Vagina (tissue), 2 donors: ENCODE data around the gene IFNL2. TPM values are rescaled to one million over a fixed set of nuclear protein-coding genes. Genes with fewer than 3 reads are reported as not detected.
"Not testable (repeated sequence)": the region's sequence is repeated elsewhere in the genome, so short reads cannot be mapped to it uniquely, and the experiment has no call there.

Experiments used
- DNase-seq, 2 donors: peaks; one replicate each; pipeline ENCODE4 v3.0.0-alpha.2; 2017; ENCODE audit errors: extremely low spot score in 2 of 2
- H3K27ac ChIP-seq: fragments of 200-600 bp; sonication (generic); one replicate; pipeline ENCODE4 v1.5.1; 2019
- H3K27me3 ChIP-seq: fragments of 200-600 bp; sonication (generic); one replicate; pipeline ENCODE4 v1.5.1; 2019
- H3K36me3 ChIP-seq, 2 donors: fragments of 200-600 bp; sonication (generic); one replicate each; pipeline ENCODE4 v1.5.1; 2017 to 2019
- H3K4me1 ChIP-seq: fragments of 200-600 bp; sonication (generic); one replicate; pipeline ENCODE4 v1.5.1; 2019
- H3K4me3 ChIP-seq, 2 donors: fragments of 200-600 bp; sonication (generic); 1 replicate in 1 of 2; 2 replicates in 1 of 2; pipeline ENCODE4 v1.5.1; 2016 to 2019
- H3K9me3 ChIP-seq: fragments of 200-600 bp; sonication (generic); one replicate; pipeline ENCODE4 v1.5.1; 2019
- POLR2A ChIP-seq, 2 donors: fragments of 450-650 bp; IDR thresholded peaks; one replicate each; pipeline ENCODE4 v1.6.1; 2017; ENCODE audit warnings: antibody characterized with exemption in 2 of 2, mild to moderate bottlenecking in 2 of 2, moderate library complexity in 2 of 2
- POLR2AphosphoS5 ChIP-seq, 2 donors: sonication (generic); formaldehyde crosslinking; IDR thresholded peaks; one replicate each; pipeline ENCODE4 v1.9.0; 2017; ENCODE audit warnings: antibody characterized with exemption in 2 of 2, mild to moderate bottlenecking in 2 of 2, low read depth in 1 of 2; ENCODE audit not compliant: insufficient read depth in 1 of 2
- intact Hi-C: fragments of 100-400 bp; cut with DNase I; formaldehyde crosslinking; loops from one replicate; pipeline ENCODE4 v1.15.1; 2023
- total RNA-seq: library from RNA; depleted of rRNA; stranded (reverse); fragments of >200 nt; gene quantifications from one replicate; pipeline ENCODE4 v1.2.3, GENCODE V29; 2016
- TF ChIP-seq, protein P1 (sequence below), 3 experiments: fragments of 450-650 bp in 2 of 3; fragments of 200-600 bp in 1 of 3; sonication (generic) in 1 of 3; IDR thresholded peaks; one replicate each; pipeline ENCODE4 v1.5.1; 2017 to 2019; ENCODE audit warnings: antibody characterized with exemption in 3 of 3, mild to moderate bottlenecking in 2 of 3, moderate library complexity in 2 of 3

The IFNL2 gene
- total RNA-seq, 1 donor from 2014 or later: not detected

DNA sequence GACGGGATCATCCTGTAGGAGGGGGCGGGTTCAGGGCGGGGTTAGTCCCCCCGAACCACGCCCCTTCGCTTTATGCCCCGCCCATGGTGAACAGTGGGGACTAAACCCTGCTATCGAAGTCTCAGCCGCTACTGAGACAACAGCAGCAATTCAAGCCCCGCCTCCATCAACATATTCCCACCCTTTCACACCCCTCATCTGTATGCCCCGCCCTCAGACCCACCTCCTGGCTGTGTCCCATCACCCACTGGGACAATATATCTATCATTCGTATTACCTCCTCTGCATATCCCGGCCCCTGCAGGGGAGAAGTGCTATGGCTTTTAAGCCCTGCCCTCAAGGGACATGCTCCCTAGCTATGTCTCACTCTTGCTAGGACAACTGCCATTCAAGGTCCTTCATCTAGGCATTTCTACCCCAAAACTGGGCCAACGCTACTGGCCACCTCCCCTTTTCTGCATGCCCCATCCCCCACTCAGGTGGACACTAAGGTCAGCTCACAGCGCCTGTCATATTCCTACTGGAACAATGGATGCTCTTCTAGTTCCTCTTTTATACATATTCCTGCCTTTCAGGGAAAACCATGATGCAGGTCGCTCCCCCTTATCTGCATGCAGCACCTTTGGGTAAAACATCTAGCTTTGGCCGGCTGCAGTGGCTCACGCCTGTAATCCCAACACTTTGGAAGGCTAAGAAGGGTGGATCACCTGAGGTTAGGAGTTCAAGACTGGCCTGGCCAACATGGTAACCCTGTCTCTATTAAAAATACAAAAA is 40.5 kb downstream of the IFNL2 start:
- intact Hi-C loops: no loop called here
- Histone ChIP-seq H3K4me3 (no peak overlapping the region), H3K27ac (no peak overlapping the region), H3K36me3 (no peaks in the 10 kb centered on the region), H3K9me3 (no peaks in the 10 kb centered on the region), H3K4me1 (peaks cover 19% of the 10 kb centered on the region), H3K27me3 (peaks cover 8% of the 10 kb centered on the region)
- no peak for DNase-seq
- TF ChIP-seq POLR2AphosphoS5 (IDR thresholded peaks at IDR 0.05; ENCODE audit: insufficient read depth in 1 of 2, low read depth in 1 of 2) (no peak), POLR2A (IDR thresholded peaks at IDR 0.05) (no peak)

DNA sequence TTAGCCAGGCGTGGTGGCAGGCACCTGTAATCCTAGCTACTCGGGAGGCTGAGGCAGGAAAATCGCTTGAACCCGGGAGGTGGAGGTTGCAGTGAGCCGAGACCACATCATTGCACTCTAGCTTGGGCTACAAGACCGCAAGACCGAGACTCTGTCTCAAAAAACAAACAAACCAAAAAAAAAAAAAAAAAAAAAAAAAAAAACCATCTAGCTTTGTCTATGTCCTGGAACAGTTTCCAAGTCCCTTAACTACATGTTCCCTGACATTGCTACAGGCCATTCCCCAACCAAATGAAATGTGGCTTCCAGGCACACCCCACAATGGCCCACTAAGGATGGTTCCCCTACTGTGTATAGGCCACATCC is 41.1 kb downstream of the IFNL2 start:
- H3K27ac ChIP-seq, H3K4me3 ChIP-seq, H3K9me3 ChIP-seq, DNase-seq, H3K27me3 ChIP-seq, intact Hi-C loops, H3K36me3 ChIP-seq: not testable (repeated sequence)
- H3K4me1 ChIP-seq: peaks cover 19% of the 10 kb centered on the region

DNA sequence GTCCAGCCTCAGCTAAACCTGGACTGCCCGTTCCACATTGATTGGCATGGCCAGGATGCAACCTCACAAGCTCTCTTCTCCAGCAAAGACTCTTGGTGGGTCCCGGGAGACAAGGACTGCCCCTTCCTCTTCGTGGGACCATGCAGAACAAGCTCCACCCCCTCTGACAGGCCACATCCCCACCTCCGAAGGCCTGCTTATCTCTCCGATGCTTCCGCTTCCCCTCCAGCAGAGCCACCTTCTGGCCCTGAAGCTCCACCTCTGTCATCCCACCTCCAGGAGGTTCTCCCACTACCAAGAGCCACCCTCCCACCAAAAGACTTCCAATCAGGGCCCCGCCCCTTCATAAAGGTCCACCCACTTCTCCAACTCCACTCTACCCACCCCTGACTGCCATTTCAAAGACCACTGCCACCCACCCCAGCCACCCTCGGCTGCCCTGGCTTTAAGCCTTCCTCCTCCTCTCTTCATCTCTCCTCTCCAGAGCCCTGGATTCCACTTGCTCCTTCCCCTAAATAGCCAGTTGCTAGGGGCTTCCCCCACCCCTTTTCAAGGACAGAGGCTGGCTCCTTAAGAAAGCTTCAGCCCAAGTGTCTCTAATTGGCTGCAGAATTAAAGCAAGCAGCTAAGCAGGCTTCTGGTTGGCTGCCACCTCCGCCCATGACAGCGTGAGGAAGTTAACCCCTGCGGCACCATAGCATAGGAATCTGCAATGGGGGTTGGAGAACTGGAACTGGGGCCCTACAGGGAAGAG is 42.5 kb downstream of the IFNL2 start:
- Histone ChIP-seq H3K4me3 (no peak overlapping the region), H3K4me1 (peaks cover 19% of the 10 kb centered on the region), H3K27ac (no peak overlapping the region), H3K27me3 (peaks cover 8% of the 10 kb centered on the region), H3K36me3 (no peaks in the 10 kb centered on the region), H3K9me3 (no peaks in the 10 kb centered on the region)
- intact Hi-C loops: no loop called here
- no peak for DNase-seq
- TF ChIP-seq POLR2A (IDR thresholded peaks at IDR 0.05): no peak
- TF ChIP-seq, protein P1, sequence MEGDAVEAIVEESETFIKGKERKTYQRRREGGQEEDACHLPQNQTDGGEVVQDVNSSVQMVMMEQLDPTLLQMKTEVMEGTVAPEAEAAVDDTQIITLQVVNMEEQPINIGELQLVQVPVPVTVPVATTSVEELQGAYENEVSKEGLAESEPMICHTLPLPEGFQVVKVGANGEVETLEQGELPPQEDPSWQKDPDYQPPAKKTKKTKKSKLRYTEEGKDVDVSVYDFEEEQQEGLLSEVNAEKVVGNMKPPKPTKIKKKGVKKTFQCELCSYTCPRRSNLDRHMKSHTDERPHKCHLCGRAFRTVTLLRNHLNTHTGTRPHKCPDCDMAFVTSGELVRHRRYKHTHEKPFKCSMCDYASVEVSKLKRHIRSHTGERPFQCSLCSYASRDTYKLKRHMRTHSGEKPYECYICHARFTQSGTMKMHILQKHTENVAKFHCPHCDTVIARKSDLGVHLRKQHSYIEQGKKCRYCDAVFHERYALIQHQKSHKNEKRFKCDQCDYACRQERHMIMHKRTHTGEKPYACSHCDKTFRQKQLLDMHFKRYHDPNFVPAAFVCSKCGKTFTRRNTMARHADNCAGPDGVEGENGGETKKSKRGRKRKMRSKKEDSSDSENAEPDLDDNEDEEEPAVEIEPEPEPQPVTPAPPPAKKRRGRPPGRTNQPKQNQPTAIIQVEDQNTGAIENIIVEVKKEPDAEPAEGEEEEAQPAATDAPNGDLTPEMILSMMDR (IDR thresholded peaks at IDR 0.05): no peak
- no peak for TF ChIP-seq POLR2AphosphoS5 (IDR thresholded peaks at IDR 0.05; ENCODE audit: insufficient read depth in 1 of 2, low read depth in 1 of 2)

DNA sequence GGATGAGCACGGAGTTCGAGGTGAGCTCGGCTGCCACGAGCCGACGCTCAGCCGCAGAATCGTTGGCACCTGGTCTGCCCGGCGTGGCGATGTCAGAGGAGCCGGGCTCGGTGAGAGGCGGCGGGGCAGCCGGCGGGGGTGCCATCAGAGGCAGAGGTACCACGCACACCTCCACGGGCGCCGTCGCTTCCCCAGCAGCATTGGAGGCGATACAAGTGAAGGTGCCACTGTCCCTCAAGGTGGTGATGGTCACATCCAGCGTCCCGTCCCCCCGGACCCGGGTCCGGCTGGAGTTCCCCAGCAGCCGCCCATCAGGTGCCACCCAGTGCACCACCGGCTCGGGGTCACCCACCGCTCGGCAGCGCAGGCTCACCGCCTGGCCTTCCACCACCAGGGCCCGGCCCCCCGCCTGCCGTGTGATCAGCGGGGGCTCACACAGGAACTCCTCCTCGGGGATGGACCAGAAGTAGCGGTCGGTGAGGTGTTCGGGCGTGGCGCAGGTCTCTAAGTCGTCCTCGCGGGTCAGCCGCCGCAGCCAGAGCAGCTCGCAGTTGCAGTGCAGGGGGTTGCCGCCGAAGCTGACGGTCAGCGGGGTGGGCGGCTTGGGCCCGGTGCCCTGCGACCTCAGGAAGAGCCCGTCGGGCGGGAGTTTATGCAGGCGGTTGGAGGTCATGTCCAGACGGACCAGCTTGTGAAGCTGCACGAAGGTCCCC is 46.0 kb downstream of the IFNL2 start:
- H3K27ac ChIP-seq: no peak overlapping the region
- H3K9me3 ChIP-seq: no peaks in the 10 kb centered on the region
- intact Hi-C loops: no loop called here
- DNase-seq: no peak
- no peak overlapping the region for H3K4me3 ChIP-seq
- H3K4me1 ChIP-seq: no peaks in the 10 kb centered on the region
- TF ChIP-seq POLR2AphosphoS5 (IDR thresholded peaks at IDR 0.05; ENCODE audit: insufficient read depth in 1 of 2, low read depth in 1 of 2): no peak
- H3K36me3 ChIP-seq: no peaks in the 10 kb centered on the region
- no peaks in the 10 kb centered on the region for H3K27me3 ChIP-seq

DNA sequence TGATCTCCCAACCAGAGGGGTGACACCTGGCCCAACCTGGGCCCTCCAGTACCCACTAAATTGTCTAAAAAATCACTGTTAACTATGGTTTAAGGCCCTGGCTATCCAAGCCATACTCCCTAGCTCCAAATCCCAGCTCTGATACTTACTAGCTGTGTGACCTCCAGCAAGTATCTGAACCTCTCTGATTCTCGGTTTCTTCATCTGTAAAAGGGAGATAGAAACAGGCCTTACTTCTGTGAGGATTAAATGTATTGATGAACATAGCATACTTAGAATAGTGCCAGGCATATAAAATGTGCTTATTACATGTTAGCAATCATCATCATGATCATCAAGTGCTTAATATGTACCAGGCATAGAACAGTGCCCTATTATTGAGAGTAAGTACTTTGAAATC is 47.7 kb downstream of the IFNL2 start:
- no peaks in the 10 kb centered on the region for H3K9me3 ChIP-seq
- no peak overlapping the region for H3K4me3 ChIP-seq
- no peaks in the 10 kb centered on the region for H3K27me3 ChIP-seq
- DNase-seq: no peak
- TF ChIP-seq, protein P1 (IDR thresholded peaks at IDR 0.05): no peak
- no peak for TF ChIP-seq POLR2A (IDR thresholded peaks at IDR 0.05)
- TF ChIP-seq POLR2AphosphoS5 (IDR thresholded peaks at IDR 0.05; ENCODE audit: insufficient read depth in 1 of 2, low read depth in 1 of 2): no peak
- H3K4me1 ChIP-seq: peaks cover 11% of the 10 kb centered on the region
- no peak overlapping the region for H3K27ac ChIP-seq
- no peaks in the 10 kb centered on the region for H3K36me3 ChIP-seq
- intact Hi-C loops: no loop called here

DNA sequence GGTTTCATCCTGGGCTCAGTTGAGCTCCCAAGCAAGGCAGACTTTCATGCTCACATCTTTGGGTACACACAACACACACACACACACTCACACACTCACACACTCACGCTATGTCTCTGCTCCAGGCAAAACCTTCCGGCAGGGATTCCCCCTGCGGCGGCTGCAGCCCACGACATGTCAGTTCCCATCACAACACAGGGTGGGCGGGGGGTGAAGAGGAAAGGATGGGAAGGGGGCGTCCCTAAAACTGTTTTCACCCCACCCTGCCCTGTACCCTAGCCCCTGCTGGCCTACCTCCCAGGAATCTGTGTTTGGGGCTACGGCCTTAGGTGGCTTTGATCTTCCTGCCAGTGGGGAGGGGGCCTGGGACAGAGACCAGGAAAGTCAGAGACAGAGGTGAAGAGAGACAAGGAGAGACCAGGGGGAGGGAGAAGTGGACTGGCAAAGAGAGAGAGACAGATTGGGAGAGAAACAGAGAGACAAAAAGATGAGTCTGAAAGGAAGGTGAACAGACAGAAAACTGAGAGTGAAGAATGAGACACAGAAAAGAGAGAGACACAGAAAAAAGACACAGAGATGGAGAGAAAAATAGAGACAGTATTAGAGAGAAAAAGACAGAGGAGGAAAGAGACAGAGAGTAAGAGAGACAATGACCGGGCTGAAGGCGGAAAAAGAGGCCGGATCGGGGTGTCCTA is 48.6 kb downstream of the IFNL2 start:
- H3K4me3 ChIP-seq: no peak overlapping the region
- intact Hi-C loops: no loop called here
- peaks cover 11% of the 10 kb centered on the region for H3K4me1 ChIP-seq
- TF ChIP-seq, protein P1 (IDR thresholded peaks at IDR 0.05): no peak
- TF ChIP-seq POLR2A (IDR thresholded peaks at IDR 0.05) (no peak), POLR2AphosphoS5 (IDR thresholded peaks at IDR 0.05; ENCODE audit: insufficient read depth in 1 of 2, low read depth in 1 of 2) (no peak)
- H3K9me3 ChIP-seq: no peaks in the 10 kb centered on the region
- H3K27ac ChIP-seq: no peak overlapping the region
- no peaks in the 10 kb centered on the region for H3K27me3 ChIP-seq
- no peak for DNase-seq
- no peaks in the 10 kb centered on the region for H3K36me3 ChIP-seq
